Subcutaneous adipose tissue (tissue), 4 donors: Measurements from ENCODE around the gene STARD7. TPM values are rescaled to one million over a fixed set of nuclear protein-coding genes. Genes with fewer than 3 reads are reported as not detected.

Source experiments
- CTCF ChIP-seq: fragments of 450-650 bp; IDR thresholded peaks from one replicate; pipeline ENCODE4 v1.5.1; 2016; ENCODE audit warnings: low read depth, mild to moderate bottlenecking, control low read depth, antibody characterized with exemption, moderate library complexity
- total RNA-seq, 4 donors: library from RNA; depleted of rRNA; stranded (reverse); fragments of >200 nt; gene quantifications; one replicate each; pipeline ENCODE4 v1.1.0, GENCODE V29; 2016

STARD7 gene
- total RNA-seq, 4 donors from 2014 or later: 96.7 to 184 (median 127) TPM

GRCh38 chr2:96203130-96204028 is 5.2 kb downstream of the STARD7 start:
- no peak for TF ChIP-seq CTCF

GRCh38 chr2:96202152-96202854 is 6.3 kb downstream of the STARD7 start:
- TF ChIP-seq CTCF: no peak

DNA sequence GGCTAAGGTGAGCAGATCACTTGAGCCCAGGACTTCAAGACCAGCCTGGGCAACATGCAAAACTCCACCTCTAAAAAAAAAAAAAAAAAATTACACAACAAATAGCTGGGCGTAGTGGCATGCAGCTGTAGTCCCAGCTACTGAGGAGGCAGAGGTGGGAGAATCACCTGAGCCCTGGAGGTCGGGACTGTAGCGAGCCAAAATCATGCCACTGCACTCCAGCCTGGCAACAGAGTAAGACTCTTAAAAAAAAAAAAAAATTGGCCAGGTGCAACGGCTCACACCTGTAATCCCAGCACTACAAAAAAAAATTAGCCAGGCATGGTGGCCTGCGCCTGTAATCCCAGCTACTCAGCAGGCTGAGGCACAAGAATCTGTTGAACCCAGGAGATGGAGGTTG is 7.3 kb downstream of the STARD7 start:
- no peak for TF ChIP-seq CTCF

DNA sequence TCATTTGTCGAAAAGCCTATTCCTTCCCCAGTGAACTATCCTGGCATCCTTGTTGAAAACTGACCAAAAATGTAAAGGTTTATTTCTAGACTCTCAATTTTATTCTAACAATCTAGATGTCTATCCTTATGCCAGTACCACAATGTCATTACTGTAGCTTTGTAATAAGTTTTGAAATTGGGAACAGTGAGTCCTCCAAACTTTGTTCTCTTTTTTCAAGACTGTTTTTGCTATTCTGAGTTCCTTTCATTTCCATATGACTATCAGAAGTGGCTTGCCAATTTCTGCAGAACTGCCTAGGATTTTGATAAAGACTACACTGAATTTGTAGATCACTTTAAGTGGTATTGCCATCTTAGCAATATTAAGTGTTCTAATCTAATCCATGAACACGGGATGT is 9.7 kb downstream of the STARD7 start:
- no peak for TF ChIP-seq CTCF

- no peak for TF ChIP-seq CTCF
These were observed 10.9 kb downstream of the STARD7 start for GRCh38 chr2:96197546-96198255.

DNA sequence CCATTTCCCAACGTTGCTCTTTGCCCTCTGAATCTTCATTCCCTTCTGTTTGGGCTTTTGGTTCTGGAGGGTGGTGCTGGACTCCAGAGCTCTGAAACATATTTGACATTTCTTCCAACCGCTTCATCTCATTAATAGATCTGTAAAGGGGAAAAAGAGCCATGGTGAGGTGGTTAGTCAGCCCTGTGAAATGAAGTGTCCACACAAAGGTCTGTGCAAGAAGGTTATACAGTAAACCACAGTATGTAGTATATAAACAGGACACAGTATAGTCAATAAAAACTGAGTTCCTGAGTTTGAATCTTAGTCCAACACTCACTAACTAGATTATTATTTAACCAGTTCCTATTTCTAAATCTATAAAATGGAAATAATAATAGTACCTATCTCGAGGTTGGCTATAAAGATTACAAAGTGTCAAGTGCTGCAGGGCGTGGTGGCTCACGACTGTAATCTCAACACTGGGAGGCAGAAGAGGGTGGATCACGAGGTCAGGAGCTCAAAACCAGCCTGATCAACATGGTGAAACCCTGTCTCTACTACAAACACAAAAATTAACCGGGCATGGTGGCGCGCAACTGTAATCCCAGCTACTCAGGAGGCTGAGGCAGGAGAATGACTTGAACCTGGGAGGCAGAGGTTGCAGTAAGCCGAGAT is 13.1 kb downstream of the STARD7 start:
- no peak for TF ChIP-seq CTCF
